Stomach smooth muscle (tissue), 2 donors: Measurements from ENCODE around the gene DEPP1.

Experiments
- H3K27ac ChIP-seq: one replicate; pipeline ENCODE4 v1.7.0; 2013; ENCODE audit warnings: mild to moderate bottlenecking, low read length, inconsistent platforms
- H3K27me3 ChIP-seq, 2 donors: one replicate each; pipeline ENCODE4 v1.7.0; 2013; ENCODE audit warnings: low read length in 2 of 2; ENCODE audit not compliant: insufficient read depth in 2 of 2, control insufficient read depth in 1 of 2
- H3K36me3 ChIP-seq, 2 donors: one replicate each; pipeline ENCODE4 v1.7.0; 2013; ENCODE audit warnings: low read length in 2 of 2; ENCODE audit not compliant: control insufficient read depth in 2 of 2, insufficient read depth in 2 of 2
- H3K4me1 ChIP-seq: one replicate; pipeline ENCODE4 v1.7.0; 2013; ENCODE audit warnings: low read length; ENCODE audit not compliant: control insufficient read depth, insufficient read depth
- H3K4me3 ChIP-seq, 2 donors: one replicate each; pipeline ENCODE4 v1.7.0; 2013; ENCODE audit warnings: low read length in 2 of 2
- H3K9ac ChIP-seq, 2 donors: one replicate each; pipeline ENCODE4 v1.7.0; 2013; ENCODE audit warnings: low read length in 2 of 2, mild to moderate bottlenecking in 1 of 2
- H3K9me3 ChIP-seq, 2 donors: one replicate each; pipeline ENCODE4 v1.7.0; 2013; ENCODE audit warnings: low read length in 2 of 2; ENCODE audit not compliant: control insufficient read depth in 2 of 2
- donor health status: healthy.
- donor health status: Pancreatic carcinoma.

The DEPP1 gene

GRCh38 chr10:44927352-44927751 lies 51.3 kb downstream of the DEPP1 start:
- Histone ChIP-seq H3K36me3 (no peaks in the 10 kb centered on the region), H3K4me1 (peaks cover 1% of the 10 kb centered on the region), H3K9ac (no peak overlapping the region), H3K27me3 (peaks cover 0 to 2% of the 10 kb centered on the region in 2 donors), H3K4me3 (no peak overlapping the region), H3K9me3 (no peaks in the 10 kb centered on the region), H3K27ac (no peak overlapping the region)

- Histone ChIP-seq H3K27me3 (peaks cover 0 to 2% of the 10 kb centered on the region in 2 donors), H3K27ac (no peak overlapping the region), H3K9me3 (no peaks in the 10 kb centered on the region), H3K36me3 (no peaks in the 10 kb centered on the region), H3K9ac (no peak overlapping the region), H3K4me1 (no peaks in the 10 kb centered on the region), H3K4me3 (no peak overlapping the region)
These were observed 51.8 kb downstream of the DEPP1 start for GRCh38 chr10:44926751-44927351.
